BE2C (cell line): ENCODE results near the gene FALEC.
"Not testable (repeated sequence)": the region's sequence is repeated elsewhere in the genome, so short reads cannot be mapped to it uniquely, and the experiment has no call there.

ENCODE experiments used
- DNase-seq: peaks from one replicate; pipeline ENCODE4 v3.0.0-alpha.2; 2020
- H3K27me3 ChIP-seq: fragments of 250-450 bp; sonication (Bioruptor Pico); 2 replicates; pipeline ENCODE4 v1.5.1; 2020; ENCODE audit warnings: mild to moderate bottlenecking
- H3K36me3 ChIP-seq: fragments of 250-450 bp; sonication (Bioruptor Pico); 2 replicates; pipeline ENCODE4 v1.5.1; 2020; ENCODE audit warnings: mild to moderate bottlenecking
- H3K4me1 ChIP-seq: fragments of 250-450 bp; sonication (Bioruptor Pico); 2 replicates; pipeline ENCODE4 v1.5.1; 2020
- H3K4me3 ChIP-seq: 2 replicates; pipeline ENCODE4 v1.5.1; 2011; ENCODE audit warnings: low read depth, low read length
- H3K9me3 ChIP-seq: fragments of 250-450 bp; sonication (Bioruptor Pico); 2 replicates; pipeline ENCODE4 v1.5.1; 2020
- CTCF ChIP-seq: IDR thresholded peaks from 2 replicates; pipeline ENCODE4 v1.5.1; 2012; ENCODE audit warnings: mild to moderate bottlenecking, low read depth, low read length

Gene FALEC

GRCh38 chr1:150577557-150578271 lies 62.2 kb downstream of the FALEC start:
- H3K4me1 ChIP-seq: no peaks in the 10 kb centered on the region
- no peak for DNase-seq
- H3K9me3 ChIP-seq: 0 out of 2 replicates have a peak, but pooled peaks cover 2% of the 10 kb centered on the region
- no peaks in the 10 kb centered on the region for H3K27me3 ChIP-seq
- peaks cover 63% of the 10 kb centered on the region for H3K36me3 ChIP-seq
- no peak for TF ChIP-seq CTCF
- H3K4me3 ChIP-seq: peak overlapping the region; percentile 96

- peak overlapping the region; percentile 96 for H3K4me3 ChIP-seq
- peak; percentile 37 for DNase-seq
- no peak for TF ChIP-seq CTCF
- no peaks in the 10 kb centered on the region for H3K4me1 ChIP-seq
- H3K27me3 ChIP-seq: no peaks in the 10 kb centered on the region
- H3K36me3 ChIP-seq: peaks cover 55% of the 10 kb centered on the region
- 0 out of 2 replicates have a peak, but pooled peaks cover 2% of the 10 kb centered on the region for H3K9me3 ChIP-seq
These were observed 62.9 kb downstream of the FALEC start for GRCh38 chr1:150578272-150579109.

- no peak for TF ChIP-seq CTCF
- H3K27me3 ChIP-seq: no peaks in the 10 kb centered on the region
- H3K36me3 ChIP-seq: peaks cover 47% of the 10 kb centered on the region
These were observed 63.8 kb downstream of the FALEC start, which contains the start of gene MCL1 for GRCh38 chr1:150579110-150579944. Gene MCL1 (minus strand): TSS chr1:150579610. CDS start chr1:150579530, 80 bp downstream.

GRCh38 chr1:150579945-150580642 lies 64.5 kb downstream of the FALEC start:
- H3K27me3 ChIP-seq: no peaks in the 10 kb centered on the region
- peak overlapping the region; percentile 96 for H3K4me3 ChIP-seq

More at GRCh38 chr1:150579110-150579944, 63.8 kb downstream of the FALEC start, which contains the start of gene MCL1:
- H3K4me1 ChIP-seq: no peaks in the 10 kb centered on the region
- H3K4me3 ChIP-seq: peak within 1 kb of the TSS; percentile 96
- peak; percentile 94 for DNase-seq
- 0 out of 2 replicates have a peak, but pooled peaks cover 2% of the 10 kb centered on the region for H3K9me3 ChIP-seq

GRCh38 chr1:150580966-150581365 lies 65.4 kb downstream of the FALEC start:
- peaks cover 30% of the 10 kb centered on the region for H3K36me3 ChIP-seq
- H3K4me1 ChIP-seq, H3K27me3 ChIP-seq, H3K9me3 ChIP-seq, H3K4me3 ChIP-seq, DNase-seq: not testable (repeated sequence)

More at GRCh38 chr1:150579945-150580642, 64.5 kb downstream of the FALEC start:
- no peak for TF ChIP-seq CTCF
- Histone ChIP-seq H3K4me1 (no peaks in the 10 kb centered on the region), H3K36me3 (peaks cover 39% of the 10 kb centered on the region), H3K9me3 (0 out of 2 replicates have a peak, but pooled peaks cover 2% of the 10 kb centered on the region)
- no peak for DNase-seq

- not testable (repeated sequence) for H3K4me3 ChIP-seq, DNase-seq, H3K4me1 ChIP-seq, H3K9me3 ChIP-seq, H3K27me3 ChIP-seq
- peaks cover 26% of the 10 kb centered on the region for H3K36me3 ChIP-seq
These were observed 65.9 kb downstream of the FALEC start for GRCh38 chr1:150581437-150581836.

GRCh38 chr1:150581962-150582361 lies 66.4 kb downstream of the FALEC start:
- not testable (repeated sequence) for H3K4me3 ChIP-seq, DNase-seq, H3K9me3 ChIP-seq, H3K4me1 ChIP-seq, H3K27me3 ChIP-seq
- peaks cover 20% of the 10 kb centered on the region for H3K36me3 ChIP-seq
